Osteocyte (in vitro differentiated cells): ENCODE results near the gene SLC6A6. TPM values are rescaled to one million over a fixed set of nuclear protein-coding genes. Genes with fewer than 3 reads are reported as not detected.
A peak's percentile ranks its signal among the peaks of the same experiment; 100 is the strongest.

Experiments used
- DNase-seq: peaks from one replicate; pipeline ENCODE4 v3.0.0; 2021; ENCODE audit warnings: mixed read lengths; ENCODE audit not compliant: unreplicated experiment; ENCODE audit errors: extremely low spot score
- H3K27ac Mint-ChIP-seq: one replicate; pipeline ENCODE4 v1.8.0; 2021; ENCODE audit warnings: mild to moderate bottlenecking, mixed read lengths; ENCODE audit not compliant: unreplicated experiment
- H3K27me3 Mint-ChIP-seq: one replicate; pipeline ENCODE4 v1.8.0; 2021; ENCODE audit warnings: mixed read lengths; ENCODE audit not compliant: unreplicated experiment
- H3K36me3 Mint-ChIP-seq: one replicate; pipeline ENCODE4 v1.8.0; 2021; ENCODE audit warnings: mixed read lengths; ENCODE audit not compliant: unreplicated experiment
- H3K4me1 Mint-ChIP-seq: one replicate; pipeline ENCODE4 v1.8.0; 2021; ENCODE audit warnings: mixed read lengths; ENCODE audit not compliant: unreplicated experiment
- H3K4me3 Mint-ChIP-seq: one replicate; pipeline ENCODE4 v1.8.0; 2021; ENCODE audit warnings: mild to moderate bottlenecking, moderate library complexity, mixed read lengths; ENCODE audit not compliant: unreplicated experiment
- H3K9me3 Mint-ChIP-seq: one replicate; pipeline ENCODE4 v1.8.0; 2021; ENCODE audit warnings: mixed read lengths; ENCODE audit not compliant: unreplicated experiment
- CTCF ChIP-seq: fragments of 200-600 bp; sonication (generic); IDR thresholded peaks from 2 replicates; pipeline ENCODE4 v1.5.0; 2021; ENCODE audit warnings: antibody characterized with exemption, mild to moderate bottlenecking, moderate library complexity
- total RNA-seq: library from RNA; stranded (reverse); gene quantifications from 2 replicates; pipeline ENCODE4 v1.2.1, GENCODE V29; 2021

SLC6A6 gene
- total RNA-seq, 1 donor from 2014 or later = 41.9 TPM

DNA sequence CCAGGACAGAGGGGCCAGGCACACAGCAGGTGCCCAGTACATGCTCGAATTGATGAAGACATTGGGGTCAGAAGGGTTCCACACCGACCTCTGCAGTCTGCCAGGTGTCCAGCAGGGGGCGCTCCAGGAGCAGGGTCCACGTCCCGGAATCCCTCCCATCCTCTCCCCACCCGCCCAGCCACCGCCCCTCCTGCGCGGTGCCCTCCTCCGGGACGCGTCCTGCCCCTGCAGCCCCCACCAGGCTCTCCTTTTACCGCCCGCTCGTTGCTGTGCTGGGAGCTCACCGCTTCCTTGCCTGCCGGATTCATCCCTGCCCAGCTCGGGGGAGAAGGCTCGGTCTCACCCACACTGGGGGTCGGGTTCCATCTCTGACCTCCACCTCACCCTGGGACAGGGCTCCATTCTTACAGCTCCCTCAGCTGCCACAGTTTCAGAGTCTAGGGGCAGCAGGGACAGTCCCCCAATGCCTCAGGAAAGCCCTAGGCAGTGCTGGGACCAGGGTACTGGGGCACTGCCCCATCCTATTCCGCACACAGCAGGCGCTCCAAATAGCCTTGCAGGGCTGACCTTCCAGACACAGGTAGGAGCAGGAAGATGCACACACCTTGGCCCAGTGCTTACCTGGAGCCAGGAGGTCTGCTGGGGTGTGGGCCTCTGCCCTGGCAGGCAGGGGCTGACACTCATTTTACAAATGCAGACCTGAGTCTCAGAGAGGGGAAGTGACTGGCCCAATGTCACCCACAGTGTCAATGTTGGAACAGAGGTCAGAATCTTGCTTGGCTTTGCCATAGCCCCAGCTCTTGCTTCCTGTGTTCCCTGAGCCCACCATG, 106.8 kb downstream of the SLC6A6 start:
- DNase-seq = no peak
- TF ChIP-seq CTCF = peak; percentile 96
- H3K4me1 Mint-ChIP-seq = peaks cover 5% of the 10 kb centered on the region
- H3K9me3 Mint-ChIP-seq = no peaks in the 10 kb centered on the region
- H3K27ac Mint-ChIP-seq = no peak overlapping the region
- H3K36me3 Mint-ChIP-seq = no peaks in the 10 kb centered on the region
- H3K4me3 Mint-ChIP-seq = no peak overlapping the region
- H3K27me3 Mint-ChIP-seq = peaks cover 7% of the 10 kb centered on the region

DNA sequence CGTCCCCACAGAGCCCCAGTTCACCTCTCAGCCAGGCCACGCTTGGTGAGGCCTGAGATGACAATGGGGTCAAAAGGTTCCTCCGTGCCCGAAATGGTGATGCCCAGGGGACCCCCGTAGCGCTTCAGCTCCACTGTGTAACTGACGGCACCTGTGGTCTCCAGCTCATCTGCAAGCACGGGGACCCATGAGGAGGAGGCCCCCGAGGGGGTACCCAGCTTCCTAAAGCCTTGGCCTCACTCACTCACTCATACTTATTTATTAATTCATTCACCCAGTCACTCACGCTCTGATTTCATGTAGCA, 107.3 kb downstream of the SLC6A6 start:
- peaks cover 1% of the 10 kb centered on the region for H3K27me3 Mint-ChIP-seq
- no peak for DNase-seq
- H3K36me3 Mint-ChIP-seq = no peaks in the 10 kb centered on the region
- H3K27ac Mint-ChIP-seq = no peak overlapping the region
- TF ChIP-seq CTCF = no peak
- H3K4me3 Mint-ChIP-seq = no peak overlapping the region
- no peaks in the 10 kb centered on the region for H3K9me3 Mint-ChIP-seq
- H3K4me1 Mint-ChIP-seq = peaks cover 5% of the 10 kb centered on the region

- no peaks in the 10 kb centered on the region for H3K36me3 Mint-ChIP-seq
- H3K9me3 Mint-ChIP-seq = no peaks in the 10 kb centered on the region
- no peaks in the 10 kb centered on the region for H3K27me3 Mint-ChIP-seq
- no peak overlapping the region for H3K27ac Mint-ChIP-seq
- TF ChIP-seq CTCF = no peak
- H3K4me1 Mint-ChIP-seq = peaks cover 5% of the 10 kb centered on the region
- H3K4me3 Mint-ChIP-seq = no peak overlapping the region
- DNase-seq = no peak
Observed at GRCh38 chr3:14510838-14511622, 108.6 kb downstream of the SLC6A6 start.

DNA sequence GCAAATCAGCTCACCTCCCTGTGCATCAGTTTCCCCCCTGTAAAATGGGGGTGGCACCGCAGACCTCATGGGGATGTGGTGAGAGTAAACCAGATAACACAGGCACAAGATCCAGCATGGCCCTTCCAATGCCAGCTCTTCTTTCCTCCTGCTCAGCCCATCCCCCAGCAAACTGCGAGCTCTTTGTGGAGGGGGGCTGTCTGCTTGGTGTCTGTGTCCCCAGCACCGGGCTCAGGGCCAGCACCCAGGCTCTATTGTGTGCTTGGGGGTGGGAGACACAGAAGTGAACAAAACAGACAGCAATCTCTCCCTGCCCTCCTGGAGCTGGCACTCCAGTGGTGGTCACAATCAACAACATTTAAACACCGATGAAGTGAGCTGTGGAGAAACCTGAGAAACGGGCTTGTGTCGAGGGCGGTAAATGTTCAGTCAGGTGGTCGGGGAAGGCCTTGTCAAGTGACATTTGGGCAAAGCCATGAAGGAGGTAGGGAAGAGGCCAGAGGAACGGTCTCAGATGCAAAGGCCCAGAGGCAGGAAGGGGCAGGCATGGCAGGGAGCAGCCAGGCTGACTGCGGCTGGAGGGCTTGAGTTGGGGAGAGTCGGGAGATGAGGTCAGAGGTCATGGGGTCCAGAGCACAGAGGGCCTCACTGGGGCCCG, 109.3 kb downstream of the SLC6A6 start:
- no peaks in the 10 kb centered on the region for H3K36me3 Mint-ChIP-seq
- peaks cover 5% of the 10 kb centered on the region for H3K4me1 Mint-ChIP-seq
- no peaks in the 10 kb centered on the region for H3K9me3 Mint-ChIP-seq
- no peak overlapping the region for H3K27ac Mint-ChIP-seq
- DNase-seq = no peak
- H3K27me3 Mint-ChIP-seq = no peaks in the 10 kb centered on the region
- no peak overlapping the region for H3K4me3 Mint-ChIP-seq
- TF ChIP-seq CTCF = no peak
